Suprapubic skin (tissue), 4 donors: ENCODE data around the gene UBTD1.

Experiments
- POLR2A ChIP-seq, 2 donors: fragments of 450-650 bp; IDR thresholded peaks; one replicate each; pipeline ENCODE4 v1.6.1; 2017; ENCODE audit warnings: antibody characterized with exemption in 2 of 2, mild to moderate bottlenecking in 2 of 2, moderate library complexity in 2 of 2
- POLR2AphosphoS5 ChIP-seq, 3 donors: sonication (generic); formaldehyde crosslinking; IDR thresholded peaks; one replicate each; pipeline ENCODE4 v1.6.1; 2017; ENCODE audit warnings: antibody characterized with exemption in 3 of 3
- TF ChIP-seq, protein P1 (sequence below), 2 donors: fragments of 200-600 bp in 1 of 2; fragments of 450-650 bp in 1 of 2; sonication (generic) in 1 of 2; IDR thresholded peaks; one replicate each; pipeline ENCODE4 v1.5.1; 2016 to 2019; ENCODE audit warnings: antibody characterized with exemption in 2 of 2, mild to moderate bottlenecking in 1 of 2, moderate library complexity in 1 of 2

GRCh38 chr10:97587183-97587582, 88.5 kb downstream of the UBTD1 start:
- TF ChIP-seq, protein P1, sequence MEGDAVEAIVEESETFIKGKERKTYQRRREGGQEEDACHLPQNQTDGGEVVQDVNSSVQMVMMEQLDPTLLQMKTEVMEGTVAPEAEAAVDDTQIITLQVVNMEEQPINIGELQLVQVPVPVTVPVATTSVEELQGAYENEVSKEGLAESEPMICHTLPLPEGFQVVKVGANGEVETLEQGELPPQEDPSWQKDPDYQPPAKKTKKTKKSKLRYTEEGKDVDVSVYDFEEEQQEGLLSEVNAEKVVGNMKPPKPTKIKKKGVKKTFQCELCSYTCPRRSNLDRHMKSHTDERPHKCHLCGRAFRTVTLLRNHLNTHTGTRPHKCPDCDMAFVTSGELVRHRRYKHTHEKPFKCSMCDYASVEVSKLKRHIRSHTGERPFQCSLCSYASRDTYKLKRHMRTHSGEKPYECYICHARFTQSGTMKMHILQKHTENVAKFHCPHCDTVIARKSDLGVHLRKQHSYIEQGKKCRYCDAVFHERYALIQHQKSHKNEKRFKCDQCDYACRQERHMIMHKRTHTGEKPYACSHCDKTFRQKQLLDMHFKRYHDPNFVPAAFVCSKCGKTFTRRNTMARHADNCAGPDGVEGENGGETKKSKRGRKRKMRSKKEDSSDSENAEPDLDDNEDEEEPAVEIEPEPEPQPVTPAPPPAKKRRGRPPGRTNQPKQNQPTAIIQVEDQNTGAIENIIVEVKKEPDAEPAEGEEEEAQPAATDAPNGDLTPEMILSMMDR (IDR thresholded peaks at IDR 0.05), result no peak
- TF ChIP-seq POLR2AphosphoS5 (IDR thresholded peaks at IDR 0.05), result no peak
- TF ChIP-seq POLR2A (IDR thresholded peaks at IDR 0.05), result no peak
